GM12878 (cell line): ENCODE data around the gene BTBD19. TPM values are rescaled to one million over a fixed set of nuclear protein-coding genes. Genes with fewer than 3 reads are reported as not detected.

Source experiments
- ATAC-seq: fragments of 200-7000 bp; cut with Tn5 transposase; 3 replicates; pipeline ENCODE4 v1.9.1; 2020; ENCODE audit warnings: mild to moderate bottlenecking, moderate library complexity
- BruUV-seq: library from RNA; stranded (reverse); fragments of 400-500 nt; replicated peaks from 2 replicates; lab custom pipeline; 2021; lab: Mats Ljungman, UMichigan
- CTCF ChIA-PET: fragments of 300-600 bp; sonication (Branson Sonifier 250); formaldehyde crosslinking; extraction: SDS; loops from one replicate; lab custom pipeline; 2021; ENCODE audit warnings: inconsistent platforms; lab: Yijun Ruan, JAX
- POLR2A ChIA-PET: fragments of 350-600 bp; formaldehyde crosslinking; extraction: SDS; loops from one replicate; lab custom pipeline; 2021; ENCODE audit warnings: inconsistent platforms; lab: Charles Lee
- RAD21 ChIA-PET: fragments of 300-600 bp; sonication (Branson Sonifier 250); formaldehyde crosslinking; loops from one replicate; lab custom pipeline; 2023; ENCODE audit warnings: antibody characterized with exemption; ENCODE audit not compliant: unreplicated experiment; lab: Charles Lee
- SMC1A ChIA-PET: fragments of 300-600 bp; sonication (Branson Sonifier 250); formaldehyde crosslinking; loops from one replicate; lab custom pipeline; 2023; ENCODE audit not compliant: unreplicated experiment, uncharacterized antibody; lab: Charles Lee
- DNase-seq: peaks from one replicate; pipeline ENCODE4 v3.0.0-alpha.2; 2011; ENCODE audit warnings: low read depth, low spot score
- FAIRE-seq: peaks from 3 replicates; lab custom pipeline; 2011; peaks lifted over from hg19 to GRCh38; lab: Jason Lieb, UNC
- H2AFZ ChIP-seq: 2 replicates; pipeline ENCODE4 v1.6.0; 2011; ENCODE audit warnings: low read depth, low read length, control low read depth; ENCODE audit not compliant: control insufficient read depth
- H3K27ac ChIP-seq: 2 replicates; pipeline ENCODE4 v1.5.1; 2011; ENCODE audit warnings: control low read depth; ENCODE audit not compliant: control insufficient read depth, insufficient read depth
- H3K27me3 ChIP-seq, 2 experiments: replicated peaks in 1 of 2; 2 replicates each; pipeline versions ENCODE4 v1.6.0 to v1.6.1; 2011; ENCODE audit warnings: low read length in 1 of 2; ENCODE audit not compliant: control insufficient read depth in 2 of 2, insufficient read depth in 2 of 2
- H3K36me3 ChIP-seq, 2 experiments: 2 replicates each; pipeline ENCODE4 v1.5.1; 2011; ENCODE audit warnings: low read length in 1 of 2; ENCODE audit not compliant: control insufficient read depth in 2 of 2, insufficient read depth in 2 of 2
- H3K4me1 ChIP-seq: 2 replicates; pipeline ENCODE4 v1.6.1; 2011; ENCODE audit warnings: mild to moderate bottlenecking, low read length, moderate library complexity, mixed read lengths; ENCODE audit not compliant: control insufficient read depth, insufficient read depth
- H3K4me2 ChIP-seq: 2 replicates; pipeline ENCODE4 v1.6.0; 2011; ENCODE audit warnings: control low read depth; ENCODE audit not compliant: control insufficient read depth, insufficient read depth
- H3K4me3 ChIP-seq: fragments of 200-600 bp; sonication (generic); 2 replicates; pipeline ENCODE4 v1.5.1; 2016
- H3K79me2 ChIP-seq: 2 replicates; pipeline ENCODE4 v1.6.0; 2011; ENCODE audit warnings: low read length; ENCODE audit not compliant: control insufficient read depth, insufficient read depth
- H3K9ac ChIP-seq: 2 replicates; pipeline ENCODE4 v1.8.0; 2011; ENCODE audit warnings: low read length, control low read depth, mixed read lengths; ENCODE audit not compliant: control insufficient read depth, insufficient read depth
- H3K9me3 ChIP-seq: replicated peaks from 3 replicates; pipeline ENCODE4 v1.5.1; 2011; ENCODE audit warnings: mild to moderate bottlenecking, low read length; ENCODE audit not compliant: control insufficient read depth, insufficient read depth
- H4K20me1 ChIP-seq: 2 replicates; pipeline ENCODE4 v1.6.0; 2011; ENCODE audit not compliant: control insufficient read depth, insufficient read depth
- BHLHE40 ChIP-seq, 2 experiments: fragments of 450-650 bp in 1 of 2; IDR thresholded peaks; 2 replicates each; pipeline ENCODE4 v1.6.1; 2011 to 2017; ENCODE audit warnings: low read depth in 2 of 2, borderline replicate concordance in 1 of 2, improper control_type of control experiment in 1 of 2, low read length in 1 of 2, mild to moderate bottlenecking in 1 of 2
- JUNB ChIP-seq: IDR thresholded peaks from 2 replicates; pipeline ENCODE4 v1.6.1; 2016; ENCODE audit warnings: antibody characterized with exemption, mild to moderate bottlenecking
- JUND ChIP-seq: IDR thresholded peaks from 2 replicates; pipeline ENCODE4 v1.6.1; 2012; ENCODE audit warnings: low read depth, mild to moderate bottlenecking, low read length, improper control_type of control experiment, moderate library complexity
- MLLT1 ChIP-seq: fragments of 450-650 bp; IDR thresholded peaks from 2 replicates; pipeline ENCODE4 v1.6.1; 2016; ENCODE audit warnings: mild to moderate bottlenecking
- NR2C1 ChIP-seq: fragments of 450-650 bp; IDR thresholded peaks from 2 replicates; pipeline ENCODE4 v1.6.1; 2017; ENCODE audit warnings: antibody characterized with exemption, mild to moderate bottlenecking, moderate library complexity
- PAX5 ChIP-seq: IDR thresholded peaks from 2 replicates; pipeline ENCODE4 v1.6.1; 2011; ENCODE audit warnings: low read depth, low read length, borderline replicate concordance
- PBX3 ChIP-seq: IDR thresholded peaks from 2 replicates; pipeline ENCODE4 v1.6.1; 2011; ENCODE audit warnings: mild to moderate bottlenecking, low read depth, low read length, moderate library complexity; ENCODE audit not compliant: insufficient replicate concordance
- POLR2A ChIP-seq: IDR thresholded peaks from 2 replicates; pipeline ENCODE4 v1.6.1; 2011; ENCODE audit warnings: low read depth, mild to moderate bottlenecking, low read length
- RAD21 ChIP-seq: IDR thresholded peaks from 2 replicates; pipeline ENCODE4 v1.6.1; 2011; ENCODE audit warnings: mild to moderate bottlenecking, low read depth, low read length, moderate library complexity; ENCODE audit not compliant: insufficient read depth
- SIN3A ChIP-seq: IDR thresholded peaks from 2 replicates; pipeline ENCODE4 v1.6.1; 2012; ENCODE audit warnings: low read depth, low read length, improper control_type of control experiment
- SMARCA5 ChIP-seq: fragments of 450-650 bp; IDR thresholded peaks from 2 replicates; pipeline ENCODE4 v1.6.1; 2017; ENCODE audit warnings: mild to moderate bottlenecking
- SUPT20H ChIP-seq: IDR thresholded peaks from 2 replicates; pipeline ENCODE4 v1.6.1; 2011; ENCODE audit warnings: low read depth, mild to moderate bottlenecking, low read length, moderate library complexity, borderline replicate concordance; ENCODE audit not compliant: control insufficient read depth
- TCF12 ChIP-seq: IDR thresholded peaks from 2 replicates; pipeline ENCODE4 v1.6.1; 2011; ENCODE audit warnings: low read depth, mild to moderate bottlenecking, low read length
- TCF3 ChIP-seq: IDR thresholded peaks from 2 replicates; pipeline ENCODE4 v1.6.1; 2012; ENCODE audit warnings: low read depth, mild to moderate bottlenecking, low read length, borderline replicate concordance; ENCODE audit not compliant: insufficient read depth
- WGBS: methylation state at CpG from one replicate; pipeline ENCODE4 v1.1.6; 2016; ENCODE audit warnings: low lambda C conversion rate; ENCODE audit not compliant: insufficient replicate concordance, insufficient coverage; ENCODE audit errors: missing lambda C conversion rate; 5-methylcytosine and 5-hydroxymethylcytosine counted together
- in situ Hi-C: fragments of 300-500 bp; cut with MboI; formaldehyde crosslinking; loops from 9 replicates; pipeline ENCODE4 v1.14.3; 2018; ENCODE audit warnings: mixed read lengths
- intact Hi-C: fragments of 100-400 bp; cut with micrococcal nuclease; formaldehyde crosslinking; loops from one replicate; pipeline ENCODE4 v1.14.2; 2022; ENCODE audit not compliant: unreplicated experiment
- polyA plus RNA-seq, 11 experiments: library from polyadenylated mRNA; depleted of rRNA in 4 of 11; unstranded in 6 of 11; stranded (reverse) in 5 of 11; fragments of >200 nt; fragmentation: Nextera tagmentation in 4 of 11; fragmentation: Illumina TruSeq in 1 of 11; extraction: Ambion mirVana in 4 of 11; extraction: Trizol in 1 of 11; gene quantifications; 1 replicate in 1 of 11; 2 replicates in 10 of 11; pipeline versions ENCODE4 v1.2.1 to v1.2.3, GENCODE V29; 2011 to 2016; ENCODE audit warnings: inconsistent platforms in 2 of 11, missing spikeins in 2 of 11, low read depth in 1 of 11
- total RNA-seq, 4 experiments: library from RNA; depleted of rRNA in 3 of 4; stranded (reverse); fragments of >200 nt in 3 of 4; fragmentation: Illumina TruSeq in 1 of 4; extraction: Trizol in 1 of 4; gene quantifications; 2 replicates each; pipeline versions ENCODE4 v1.2.1 to v1.2.3, GENCODE V29; 2013 to 2021

Gene BTBD19
- total and polyA plus RNA-seq, 10 of the 15 experiments (the other 5 are each of a cell fraction or from before 2014, with no cell fraction given): 0.13 to 2.7 (median 0.42) TPM

DNA sequence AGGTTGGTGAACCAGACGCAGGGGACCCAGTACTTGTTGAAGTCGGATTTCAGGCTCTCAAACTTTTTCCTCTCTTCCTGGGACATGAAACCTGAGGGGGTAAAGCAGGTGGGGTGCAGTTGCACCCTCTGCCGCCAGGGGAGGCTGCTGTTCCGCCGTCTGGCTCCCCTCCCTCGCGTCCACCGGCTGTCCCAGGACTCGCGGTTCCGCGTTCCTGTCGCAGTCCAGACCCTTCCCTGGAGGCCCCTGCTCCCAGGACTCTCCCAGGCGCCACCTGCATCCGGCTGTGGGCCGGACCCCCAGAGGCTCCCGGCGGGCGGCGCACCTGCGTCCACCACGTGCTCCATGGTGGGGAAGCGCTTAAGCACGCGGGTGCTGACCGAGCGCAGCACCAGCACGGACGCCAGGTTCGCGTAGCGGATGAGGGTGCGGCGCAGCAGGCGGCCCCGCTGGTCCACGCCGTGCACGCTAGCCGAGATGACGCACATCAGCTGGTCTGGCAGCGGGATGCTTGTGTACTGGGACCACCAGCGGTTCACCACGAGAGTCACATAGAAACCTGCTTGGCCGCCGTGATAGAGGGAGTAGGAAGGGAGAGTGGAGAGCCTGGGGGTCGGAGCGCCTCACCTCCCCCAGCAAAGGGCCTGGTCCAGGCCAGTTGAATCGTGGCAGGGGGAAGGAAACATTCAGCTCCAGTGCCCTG is 22.0 kb upstream of the BTBD19 start (continued):
- TF ChIP-seq PAX5 (0 out of 2 replicates have a peak, but pooled peaks have one; percentile 48), BHLHE40 (IDR thresholded peaks at IDR 0.05; ENCODE audit: borderline replicate concordance in 1 of 2, low read depth in 2 of 2, low read length in 1 of 2) (peak; percentile 64 to 87), MLLT1 (no peak), JUND (0 out of 2 replicates have a peak, but pooled peaks have one; percentile 56), TCF12 (peak; percentile 74; the same call in 1 of the 2 replicates), SIN3A (0 out of 2 replicates have a peak, but pooled peaks have one; percentile 42), SMARCA5 (peak; percentile 83), POLR2A (peak; percentile 76), RAD21 (peak; percentile 65)

GRCh38 chr1:44786841-44787426 is 21.4 kb upstream of the BTBD19 start:
- WGBS: 83% methylated on average over 6 of the region's 9 CpGs
- H3K27me3 ChIP-seq: no peaks in the 10 kb centered on the region
- RAD21 ChIA-PET: interaction anchor here (0.7 to 1.4 kb wide), 3 partner anchors 13 to 56 kb away, joined by 4 to 7 read pairs (median 4); partner anchors contain the start of genes PLK3 and RNU5D-1
- peak overlapping the region; percentile 41; the same call in 1 of the 2 replicates for H3K9ac ChIP-seq
- POLR2A ChIA-PET: interaction anchor here (0.5 to 2.4 kb wide), 5 partner anchors 11 to 804 kb away, joined by 3 to 9 read pairs (median 5); partner anchors contain the start of gene RPS8
- H3K36me3 ChIP-seq: peaks cover 0 to 3% of the 10 kb centered on the region in 2 experiments; a peak in 1 of 4 replicates
- no peak for ATAC-seq
- intact Hi-C loops: no loop called here
- no peaks in the 10 kb centered on the region for H4K20me1 ChIP-seq
- no peaks in the 10 kb centered on the region for H3K9me3 ChIP-seq
- peaks cover 30% of the 10 kb centered on the region for H3K4me1 ChIP-seq
- no peak for DNase-seq
- no peak overlapping the region for H3K27ac ChIP-seq
- SMC1A ChIA-PET: interaction anchor here (0.7 to 2.5 kb wide), 4 partner anchors 12 to 513 kb away, joined by 3 to 12 read pairs (median 5); partner anchors contain the start of genes HECTD3, RPS8 and UROD
- no TSS peak for BruUV-seq
- in situ Hi-C loops: no loop called here
- FAIRE-seq: no peak
- H3K4me2 ChIP-seq: peak overlapping the region; percentile 90
- CTCF ChIA-PET: interaction anchor here (0.7 to 5.2 kb wide), 14 partner anchors 10 to 706 kb away, joined by 3 to 40 read pairs (median 3); partner anchors contain the start of genes HECTD3, PLK3, RNU5D-1 and RPS8
- H2AFZ ChIP-seq: peak overlapping the region; percentile 95
- H3K4me3 ChIP-seq: no peak overlapping the region
- TF ChIP-seq PBX3 (no peak), SMARCA5 (no peak), SUPT20H (no peak), TCF3 (no peak), JUNB (no peak), POLR2A (no peak), NR2C1 (no peak)
- no peaks in the 10 kb centered on the region; the same call in 1 of the 2 replicates for H3K79me2 ChIP-seq
